ENCODE results near the gene ANKRD44.
"Not testable (repeated sequence)": the region's sequence is repeated elsewhere in the genome, so short reads cannot be mapped to it uniquely, and the experiment has no call there.

Gene ANKRD44

GRCh38 chr2:197294260-197294659, 16.3 kb downstream of the ANKRD44 start:
- H3K4me3 ChIP-seq (ENCODE audit: low read depth, low read length), result no peak overlapping the region

GRCh38 chr2:197293252-197294007, 17.1 kb downstream of the ANKRD44 start:
- TF ChIP-seq CTCF (IDR thresholded peaks at IDR 0.05; ENCODE audit: borderline replicate concordance, insufficient read depth, low read depth, low read length), result no peak
- H3K4me3 ChIP-seq (ENCODE audit: low read depth, low read length), result no peak overlapping the region

More at GRCh38 chr2:197294260-197294659, 16.3 kb downstream of the ANKRD44 start:
- no peak for TF ChIP-seq CTCF (IDR thresholded peaks at IDR 0.05; ENCODE audit: borderline replicate concordance, insufficient read depth, low read depth, low read length)

DNA sequence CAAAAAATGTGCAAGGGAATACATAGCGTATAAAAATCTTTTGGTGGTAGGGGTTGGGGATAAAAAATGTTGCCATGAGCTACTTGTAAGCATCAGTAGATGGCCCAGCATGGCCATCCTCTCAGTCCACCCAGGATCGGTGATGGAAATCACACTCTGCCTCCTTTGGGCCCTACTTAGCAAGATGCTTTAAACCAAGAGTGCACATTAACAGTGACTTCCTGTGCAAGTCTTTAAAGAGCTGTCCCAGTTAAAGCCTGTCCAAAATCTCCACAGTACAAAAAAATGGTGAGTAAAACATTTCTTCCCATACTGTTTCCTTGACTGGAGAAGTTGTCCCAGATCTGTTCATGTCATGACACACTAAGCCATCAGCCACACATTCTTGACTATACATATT, 18.0 kb downstream of the ANKRD44 start:
- no peak overlapping the region for H3K4me3 ChIP-seq (ENCODE audit: low read depth, low read length)
- TF ChIP-seq CTCF (IDR thresholded peaks at IDR 0.05; ENCODE audit: borderline replicate concordance, insufficient read depth, low read depth, low read length), result no peak

DNA sequence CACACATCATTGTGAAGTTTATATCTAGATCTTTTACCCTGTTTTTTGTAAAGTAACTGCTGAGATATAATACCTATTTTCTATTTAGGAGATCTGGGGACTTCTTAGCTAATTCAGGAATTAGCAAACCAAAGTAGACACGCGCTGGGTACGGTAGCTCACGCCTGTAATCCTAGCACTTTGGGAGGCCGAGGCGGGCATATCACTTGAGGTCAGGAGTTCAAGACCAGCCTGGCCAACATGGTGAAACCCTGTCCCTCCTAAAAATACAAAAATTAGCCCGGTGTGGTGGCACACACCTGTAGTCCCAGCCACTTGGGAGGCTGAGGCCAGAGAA, 23.0 kb downstream of the ANKRD44 start:
- not testable (repeated sequence) for H3K4me3 ChIP-seq (ENCODE audit: low read depth, low read length)

DNA sequence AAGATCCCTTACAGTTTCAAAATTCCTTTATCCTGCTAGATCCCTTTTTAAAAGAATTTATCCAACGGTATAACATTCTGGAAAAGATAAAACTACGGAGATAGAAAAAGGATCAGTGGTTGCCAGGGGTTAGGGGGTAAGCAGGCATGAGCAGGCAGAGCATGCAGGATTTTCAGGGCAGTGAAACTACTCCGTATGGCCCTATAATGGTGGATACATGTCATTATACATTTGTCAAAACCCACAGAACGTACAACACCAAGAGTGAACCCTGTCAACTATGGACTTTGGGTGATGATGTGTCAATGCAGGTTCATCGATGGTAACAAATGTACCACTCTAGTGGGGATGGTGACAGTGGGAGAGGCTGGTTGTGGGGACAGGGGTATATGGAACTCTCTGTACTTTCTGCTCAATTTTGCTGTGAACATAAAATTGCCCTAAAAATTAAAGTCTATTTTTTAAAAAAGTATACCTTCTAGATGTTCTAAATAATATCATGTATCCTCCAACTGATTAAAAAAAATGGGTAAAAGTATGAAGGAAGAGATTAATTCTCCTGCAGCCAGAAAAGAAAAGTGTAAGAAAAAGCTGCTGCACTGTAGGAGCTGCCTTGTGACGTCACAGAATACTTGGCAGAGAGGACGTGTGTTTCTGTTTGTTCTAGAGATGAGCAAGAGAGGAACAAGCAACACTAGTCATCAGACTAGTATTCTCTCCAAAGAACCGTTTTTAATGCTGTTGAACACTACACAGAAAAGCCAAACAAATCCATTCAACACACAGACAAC, 23.6 kb downstream of the ANKRD44 start:
- no peak overlapping the region for H3K4me3 ChIP-seq (ENCODE audit: low read depth, low read length)
- no peak for TF ChIP-seq CTCF (IDR thresholded peaks at IDR 0.05; ENCODE audit: borderline replicate concordance, insufficient read depth, low read depth, low read length)

GRCh38 chr2:197285361-197285760, 25.2 kb downstream of the ANKRD44 start:
- no peak overlapping the region for H3K4me3 ChIP-seq (ENCODE audit: low read depth, low read length)
- TF ChIP-seq CTCF (IDR thresholded peaks at IDR 0.05; ENCODE audit: borderline replicate concordance, insufficient read depth, low read depth, low read length), result no peak

GRCh38 chr2:197284956-197285355, 25.6 kb downstream of the ANKRD44 start:
- TF ChIP-seq CTCF (IDR thresholded peaks at IDR 0.05; ENCODE audit: borderline replicate concordance, insufficient read depth, low read depth, low read length), result no peak
- H3K4me3 ChIP-seq (ENCODE audit: low read depth, low read length), result no peak overlapping the region

Measured in GM12875 (cell line).